GM12864 (cell line): ENCODE measurements around the gene SNRNP200.
A peak's percentile ranks its signal among the peaks of the same experiment; 100 is the strongest.

ENCODE experiments used
- DNase-seq: peaks from one replicate; pipeline ENCODE4 v3.0.0-alpha.2; 2011; ENCODE audit warnings: low read depth
- H3K4me3 ChIP-seq: 2 replicates; pipeline ENCODE4 v1.5.1; 2011; ENCODE audit warnings: mild to moderate bottlenecking, low read depth, low read length, control low read depth
- CTCF ChIP-seq: IDR thresholded peaks from 2 replicates; pipeline ENCODE4 v1.5.1; 2011; ENCODE audit warnings: low read depth, mild to moderate bottlenecking, moderate library complexity, low read length, control low read depth, inconsistent platforms; ENCODE audit errors: missing control alignments

Gene SNRNP200

GRCh38 chr2:96345438-96345837, 40.1 kb upstream of the SNRNP200 start:
- TF ChIP-seq CTCF: peak; percentile 31
- H3K4me3 ChIP-seq: no peak overlapping the region
- DNase-seq: no peak

GRCh38 chr2:96344011-96344410, 38.7 kb upstream of the SNRNP200 start:
- no peak overlapping the region for H3K4me3 ChIP-seq
- TF ChIP-seq CTCF: no peak
- DNase-seq: peak; percentile 72

- TF ChIP-seq CTCF: no peak
- no peak for DNase-seq
- 0 out of 2 replicates have a peak overlapping the region, but pooled peaks have one; percentile 7 for H3K4me3 ChIP-seq
Measured at GRCh38 chr2:96342085-96342484, 36.7 kb upstream of the SNRNP200 start.

GRCh38 chr2:96341641-96342040, 36.3 kb upstream of the SNRNP200 start:
- no peak for TF ChIP-seq CTCF
- DNase-seq: no peak
- no peak overlapping the region for H3K4me3 ChIP-seq

- H3K4me3 ChIP-seq: peak overlapping the region; percentile 20; the same call in 1 of the 2 replicates
- no peak for DNase-seq
- no peak for TF ChIP-seq CTCF
Measured at GRCh38 chr2:96340493-96341414, 35.4 kb upstream of the SNRNP200 start.

GRCh38 chr2:96336873-96337272, 31.5 kb upstream of the SNRNP200 start:
- DNase-seq: no peak
- H3K4me3 ChIP-seq: peak overlapping the region; percentile 72

More at GRCh38 chr2:96336873-96337272, 31.5 kb upstream of the SNRNP200 start:
- no peak for TF ChIP-seq CTCF
